Measurements from ENCODE around the gene DDX50.

DNA sequence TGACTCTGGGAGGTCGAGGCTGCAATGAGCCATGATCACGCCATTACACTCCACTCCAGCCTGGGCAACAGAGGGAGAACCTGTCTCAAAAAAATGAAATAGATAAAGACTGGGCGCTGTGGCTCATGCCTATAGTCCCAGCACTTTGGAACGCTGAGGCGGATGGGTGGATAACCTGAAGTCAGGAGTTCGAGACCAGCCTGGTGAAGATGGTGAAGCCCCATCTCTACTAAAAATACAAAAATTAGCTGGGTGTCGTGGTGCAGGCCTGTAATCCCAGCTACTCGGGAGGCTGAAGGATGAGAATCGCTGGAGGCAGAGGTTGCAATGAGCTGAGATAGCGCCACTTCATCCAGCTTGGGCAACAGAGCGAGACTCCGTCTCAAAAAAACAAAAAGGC lies 53.8 kb downstream of the DDX50 start:
- TF ChIP-seq ZNF274 (IDR thresholded peaks at IDR 0.05; ENCODE audit: low read depth, low read length) (no peak), YY1 (IDR thresholded peaks at IDR 0.05; ENCODE audit: insufficient read depth, insufficient read length) (no peak)

All from NT2/D1 (cell line).